ENCODE results near the gene PKD1L1.

Gene PKD1L1

DNA sequence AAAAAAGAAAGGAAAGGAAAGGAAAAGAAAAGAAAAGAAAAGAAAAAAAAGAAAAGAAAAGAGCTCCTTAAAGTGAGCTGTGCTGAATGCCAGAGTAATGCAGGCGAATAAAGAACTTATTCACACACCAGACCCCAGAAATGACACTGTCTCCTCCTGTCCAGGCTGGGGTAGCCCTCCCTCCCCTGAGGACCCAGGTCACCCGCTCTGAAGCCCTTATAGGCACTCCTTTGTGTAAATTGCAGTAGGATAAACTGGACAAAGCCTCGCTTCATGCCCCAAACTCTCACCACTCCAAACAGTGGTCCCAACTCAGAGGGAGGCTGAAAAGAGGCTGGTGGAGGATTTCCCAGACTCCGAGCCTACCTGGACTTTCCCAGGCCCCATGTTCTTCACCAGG, 46.3 kb downstream of the PKD1L1 start:
- no peak for DNase-seq (ENCODE audit: low spot score)

DNA sequence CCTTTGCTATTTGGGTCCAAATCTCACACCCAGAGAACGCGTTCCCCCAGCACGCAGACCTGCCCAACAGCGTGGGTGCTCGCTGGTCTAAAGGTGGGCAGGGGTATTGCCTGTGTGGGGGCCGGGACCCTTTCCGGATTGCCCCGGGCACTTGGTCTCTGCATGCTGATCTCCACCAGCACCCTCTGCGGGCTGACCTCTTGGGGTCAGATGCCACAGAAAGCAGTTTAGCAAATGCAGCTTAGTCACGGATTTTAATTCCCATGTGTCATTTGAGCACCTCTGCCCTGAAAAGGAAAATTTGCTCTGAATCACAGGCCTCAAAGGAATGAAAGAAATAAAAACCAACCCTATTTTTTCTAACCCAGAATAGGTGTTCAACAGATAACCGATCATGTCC, 46.7 kb downstream of the PKD1L1 start:
- DNase-seq (ENCODE audit: low spot score) = no peak

DNA sequence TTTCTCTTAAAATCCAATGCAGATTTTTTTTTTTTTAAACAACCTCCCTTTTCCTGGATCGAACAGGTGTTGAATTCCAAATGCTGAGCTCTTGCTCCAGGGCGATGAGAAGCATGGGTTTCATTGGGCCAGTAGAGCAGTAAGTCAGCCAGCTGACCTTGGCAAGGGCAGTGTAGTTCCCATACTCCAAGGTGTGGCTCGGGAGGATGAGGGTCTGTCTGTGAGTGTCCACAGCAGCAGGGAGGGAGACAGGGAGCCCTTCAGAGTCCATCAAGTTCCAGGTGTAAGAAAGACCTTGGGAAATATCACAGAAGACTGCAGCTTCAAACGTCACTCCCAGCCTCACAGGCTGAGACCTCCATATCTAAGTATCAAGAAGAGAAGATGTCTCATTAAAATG, 50.4 kb downstream of the PKD1L1 start:
- DNase-seq (ENCODE audit: low spot score) = no peak

DNA sequence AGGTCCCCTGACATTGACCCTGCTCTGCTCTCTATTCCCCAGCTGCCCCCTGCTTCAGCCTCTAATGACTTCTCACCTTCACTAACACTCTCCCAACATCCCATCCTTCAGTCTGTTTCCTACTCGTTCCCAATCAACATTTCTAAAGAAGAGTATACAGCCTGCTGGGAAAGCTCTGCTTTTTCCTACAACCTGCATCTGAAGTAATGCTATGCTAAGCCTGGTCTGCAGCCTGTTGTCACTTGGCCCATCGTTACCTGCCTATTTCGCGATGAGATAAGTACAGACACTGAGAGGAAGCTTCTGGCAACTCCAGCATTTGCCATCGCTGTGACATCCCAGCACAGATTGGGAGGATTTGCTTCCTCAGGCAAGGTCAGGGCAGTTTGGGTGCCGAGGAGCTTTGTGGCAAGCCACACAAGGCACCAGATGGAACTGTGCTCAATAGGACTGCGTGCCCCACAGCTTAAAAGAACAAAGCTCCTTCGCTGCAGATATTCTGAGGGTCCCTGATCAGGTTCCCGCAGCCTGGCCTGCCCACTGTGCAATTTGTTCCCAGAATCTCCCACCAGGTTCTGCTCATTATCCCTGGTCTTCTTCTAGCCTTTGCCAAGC, 51.4 kb downstream of the PKD1L1 start:
- no peak for DNase-seq (ENCODE audit: low spot score)

DNA sequence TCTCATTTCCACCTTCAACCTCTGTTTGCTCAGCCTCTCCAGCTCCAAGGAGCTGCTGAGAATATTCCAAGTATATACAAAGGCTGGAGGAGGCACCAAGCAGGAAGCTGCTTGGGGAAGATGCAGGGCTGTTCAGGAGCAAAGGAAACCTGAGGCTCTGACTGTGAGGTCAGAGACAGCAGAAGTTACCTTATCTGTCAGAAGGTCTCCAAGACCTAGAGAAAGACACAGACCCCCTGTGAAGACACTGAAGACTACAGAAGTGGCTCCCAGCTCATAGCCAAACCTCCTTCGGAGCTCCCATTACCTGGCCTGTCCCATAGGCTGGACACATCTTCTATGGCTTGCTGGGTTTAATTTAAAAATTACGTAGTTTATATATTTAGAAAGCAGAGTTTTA, 53.2 kb downstream of the PKD1L1 start:
- no peak for DNase-seq (ENCODE audit: low spot score)

DNA sequence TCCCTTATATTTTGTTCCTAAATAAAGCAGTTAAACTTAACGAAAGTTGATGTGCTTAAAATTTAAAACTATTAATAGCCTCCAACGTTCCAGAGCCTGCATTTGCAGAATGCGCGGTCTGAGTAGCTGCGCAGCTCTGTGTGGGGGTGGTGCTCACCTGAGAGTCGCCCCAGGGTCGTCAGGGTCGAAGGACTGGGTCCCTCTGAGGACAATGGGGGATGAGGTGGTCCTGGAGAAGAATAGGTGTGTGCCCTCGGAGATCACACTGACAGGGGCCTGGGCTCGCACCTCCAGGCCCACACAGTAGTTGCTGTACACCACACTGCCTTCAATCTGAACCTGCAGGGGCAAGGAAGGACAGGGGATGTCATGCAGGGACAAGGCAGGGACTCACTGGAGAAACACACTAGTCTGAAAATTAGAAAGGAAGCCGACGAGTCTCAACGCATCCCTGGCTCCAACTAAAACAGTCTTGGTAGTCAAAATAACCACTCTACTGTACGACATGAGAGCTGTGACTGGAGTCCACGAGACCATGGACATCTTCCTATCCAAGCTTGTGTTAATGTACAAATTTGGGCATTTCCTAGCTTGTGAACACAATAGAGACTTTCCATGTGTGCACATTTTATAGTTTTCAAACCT, 54.4 kb downstream of the PKD1L1 start:
- DNase-seq (ENCODE audit: low spot score) = no peak

DNA sequence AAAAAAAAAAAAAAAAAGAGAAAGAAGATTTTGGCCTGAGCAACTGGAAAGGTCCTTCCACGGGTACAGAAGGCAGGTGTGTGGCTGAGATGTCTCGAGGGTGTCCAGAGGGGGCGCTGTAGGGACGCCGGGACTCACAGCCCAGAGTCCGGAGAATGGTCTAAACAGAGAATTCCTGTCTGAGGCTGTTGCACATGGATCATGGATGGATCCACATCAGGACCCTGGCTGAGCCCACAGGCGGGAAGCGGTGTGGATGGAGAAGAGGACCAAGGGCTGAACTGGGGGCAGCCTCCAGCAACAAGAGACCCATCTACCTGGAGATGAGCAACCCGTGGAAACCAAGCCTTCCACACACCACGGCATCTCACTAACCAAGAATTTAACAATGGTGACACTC, 55.0 kb downstream of the PKD1L1 start:
- DNase-seq (ENCODE audit: low spot score) = no peak

DNA sequence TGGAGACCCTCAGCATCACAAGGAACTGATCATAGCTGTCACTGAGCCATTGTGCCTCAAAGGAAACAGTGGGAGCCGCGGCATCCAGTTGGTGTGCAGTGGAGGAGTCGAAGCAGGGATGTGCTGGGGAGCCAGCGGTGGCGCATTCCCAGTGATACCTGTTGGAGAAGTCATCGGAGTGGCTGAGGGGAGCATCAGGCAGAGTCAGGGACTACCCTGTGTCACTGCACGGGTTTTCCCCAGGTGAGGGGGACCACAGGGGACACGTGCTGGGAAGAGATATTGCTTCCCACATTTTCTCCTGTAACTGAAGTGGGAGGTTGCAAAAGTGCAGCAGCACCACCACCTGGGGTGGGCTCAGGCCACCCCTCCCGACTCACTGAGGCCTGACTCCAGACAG, 57.7 kb downstream of the PKD1L1 start:
- DNase-seq (ENCODE audit: low spot score) = no peak

DNA sequence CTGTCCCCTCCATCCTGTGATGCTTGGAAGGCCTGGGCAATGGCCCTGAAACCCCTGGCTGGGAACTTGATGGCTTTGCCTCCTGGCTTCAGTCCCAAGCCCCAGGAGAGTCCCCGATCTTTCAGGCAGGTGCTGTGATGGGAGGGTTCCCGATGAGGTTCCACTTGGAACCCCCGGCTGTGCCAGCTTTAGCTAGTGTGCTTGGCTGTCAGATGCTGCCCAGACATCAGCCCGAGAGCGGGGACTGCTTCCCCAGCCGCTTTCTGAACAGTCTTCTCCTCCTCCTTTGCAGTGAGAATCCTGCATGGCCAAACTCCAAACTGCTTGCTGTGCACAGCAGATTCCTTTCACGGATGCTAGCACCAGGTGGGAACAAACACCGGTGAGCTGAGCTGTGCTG, 58.1 kb downstream of the PKD1L1 start:
- DNase-seq (ENCODE audit: low spot score) = no peak

DNA sequence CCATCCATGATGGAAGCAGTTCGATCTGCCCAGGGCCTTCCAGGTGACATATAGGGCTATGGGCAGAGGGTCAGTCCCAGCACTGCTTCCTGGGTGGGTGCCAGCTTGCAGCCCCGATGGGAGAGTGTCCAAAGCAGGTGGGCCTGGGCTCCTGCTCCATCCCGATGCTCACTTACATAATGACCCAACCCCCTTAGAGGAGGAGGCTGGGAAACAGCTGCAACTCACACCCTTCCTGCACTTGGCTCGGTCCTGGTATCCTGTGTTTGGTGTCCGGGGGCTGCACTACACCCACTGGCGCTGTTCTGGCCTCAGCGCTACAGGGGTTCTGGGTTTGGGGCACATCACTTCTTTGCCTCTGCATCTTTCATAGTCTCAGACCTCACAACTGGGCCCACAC, 58.5 kb downstream of the PKD1L1 start:
- DNase-seq (ENCODE audit: low spot score) = no peak

DNA sequence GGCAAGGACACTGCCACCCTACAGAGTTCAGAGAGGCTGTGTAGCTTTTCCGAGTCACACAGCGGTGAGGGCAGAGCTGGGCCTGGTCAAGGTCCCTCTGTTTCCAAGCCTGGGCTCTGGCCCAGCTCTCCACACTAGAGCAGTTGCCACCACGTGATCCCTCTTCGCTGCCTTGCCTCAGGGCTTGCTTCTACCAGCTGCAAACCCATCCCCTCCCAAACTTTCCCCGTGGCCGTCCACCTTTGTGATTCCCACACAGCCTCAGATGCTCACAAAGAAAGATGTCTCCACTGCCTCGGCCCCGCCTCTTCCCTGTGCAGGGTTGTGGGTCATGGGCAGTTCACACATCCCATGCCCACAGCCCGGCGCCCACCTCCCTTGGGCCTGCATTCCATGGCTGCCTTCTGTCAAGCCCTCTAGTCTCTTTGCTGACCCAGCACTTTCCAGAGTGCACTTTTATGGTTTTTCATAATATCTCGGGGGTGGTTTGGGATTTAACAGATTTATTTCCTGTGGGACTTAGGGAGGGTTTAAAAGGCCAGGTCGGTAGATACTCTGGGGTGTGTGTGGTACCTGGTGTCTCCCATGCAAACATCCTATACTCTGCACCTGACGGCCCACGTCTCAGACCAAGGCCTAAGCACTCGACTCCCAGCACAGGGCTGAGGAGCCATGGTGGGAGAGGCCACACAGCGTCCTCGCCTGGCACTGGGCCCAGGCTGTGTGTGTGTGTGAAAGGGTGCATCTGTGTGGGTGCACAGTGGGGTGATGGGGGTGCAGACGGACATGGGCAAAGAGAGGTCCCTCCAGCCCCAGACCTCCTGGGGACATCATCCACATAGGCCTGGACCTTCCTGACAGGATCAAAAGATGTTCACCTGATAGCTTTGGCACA, 59.6 kb downstream of the PKD1L1 start:
- no peak for DNase-seq (ENCODE audit: low spot score)

DNA sequence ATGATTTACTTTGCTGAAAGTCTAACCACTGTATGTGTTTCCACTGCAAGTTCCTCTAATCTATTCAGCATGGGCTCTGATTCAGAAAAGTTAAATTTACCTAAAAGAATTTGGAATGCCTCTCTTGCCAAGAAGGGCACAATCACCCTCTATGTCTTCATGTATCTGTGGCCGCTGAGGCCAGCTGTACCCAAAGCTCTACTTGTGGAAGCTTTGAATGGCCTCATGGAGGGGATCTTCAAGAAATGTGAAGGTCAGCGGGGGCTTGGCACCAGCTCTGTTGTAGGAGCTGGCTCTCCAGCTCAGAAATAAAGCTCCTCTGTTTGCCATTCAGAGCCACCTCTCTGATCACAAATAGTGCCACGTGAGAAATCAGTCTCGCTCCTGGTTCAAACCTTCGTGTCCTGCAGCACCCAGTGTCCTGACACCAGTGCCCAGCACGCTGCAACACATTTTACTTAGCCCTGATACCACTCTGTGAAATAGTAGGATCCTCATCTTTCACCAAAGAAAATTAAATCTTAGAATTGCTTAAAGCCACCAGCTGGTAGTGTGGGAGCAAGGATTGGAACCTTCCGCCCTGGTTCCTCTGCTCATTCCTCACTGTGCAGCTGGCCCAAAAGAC, 61.1 kb downstream of the PKD1L1 start:
- DNase-seq (ENCODE audit: low spot score) = no peak

DNA sequence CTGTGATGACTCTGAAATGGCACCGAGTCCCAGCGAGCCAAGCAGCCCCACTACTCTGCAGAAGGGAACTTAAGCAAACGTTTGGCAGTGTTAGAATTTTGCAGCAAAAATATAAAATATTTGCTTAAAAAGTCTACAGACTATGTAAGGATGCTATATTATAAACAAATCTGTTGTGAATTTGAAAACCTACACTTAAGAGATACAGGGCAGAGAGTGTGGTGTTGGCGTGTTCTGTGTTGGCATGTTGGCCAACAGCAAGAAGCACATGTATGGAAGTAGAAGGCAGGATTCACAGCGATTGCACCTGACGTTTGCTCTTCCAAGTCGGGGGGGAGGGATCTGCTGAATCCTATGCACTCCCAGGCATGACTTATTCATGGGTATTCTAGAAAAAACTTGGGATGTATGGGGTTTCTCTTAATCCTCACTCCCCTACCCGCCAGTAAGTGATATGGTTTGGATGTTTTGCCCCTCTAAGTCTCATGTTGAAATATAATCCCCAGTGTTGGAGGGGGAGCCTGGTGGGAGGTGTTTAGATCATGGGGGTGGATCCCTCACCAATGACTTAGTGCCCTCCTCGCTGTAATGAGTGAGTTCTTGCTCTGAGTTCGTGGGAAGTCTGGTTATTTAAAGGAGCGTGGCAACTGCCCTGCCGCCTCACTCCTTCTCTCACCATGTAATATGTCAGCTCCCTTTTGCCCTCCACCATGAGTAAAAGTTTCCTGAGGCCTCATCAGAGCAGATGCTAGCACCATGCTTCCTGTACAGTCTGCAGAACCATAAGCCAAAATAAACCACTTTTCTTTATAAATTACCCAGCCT, 62.1 kb downstream of the PKD1L1 start:
- DNase-seq (ENCODE audit: low spot score) = no peak

DNA sequence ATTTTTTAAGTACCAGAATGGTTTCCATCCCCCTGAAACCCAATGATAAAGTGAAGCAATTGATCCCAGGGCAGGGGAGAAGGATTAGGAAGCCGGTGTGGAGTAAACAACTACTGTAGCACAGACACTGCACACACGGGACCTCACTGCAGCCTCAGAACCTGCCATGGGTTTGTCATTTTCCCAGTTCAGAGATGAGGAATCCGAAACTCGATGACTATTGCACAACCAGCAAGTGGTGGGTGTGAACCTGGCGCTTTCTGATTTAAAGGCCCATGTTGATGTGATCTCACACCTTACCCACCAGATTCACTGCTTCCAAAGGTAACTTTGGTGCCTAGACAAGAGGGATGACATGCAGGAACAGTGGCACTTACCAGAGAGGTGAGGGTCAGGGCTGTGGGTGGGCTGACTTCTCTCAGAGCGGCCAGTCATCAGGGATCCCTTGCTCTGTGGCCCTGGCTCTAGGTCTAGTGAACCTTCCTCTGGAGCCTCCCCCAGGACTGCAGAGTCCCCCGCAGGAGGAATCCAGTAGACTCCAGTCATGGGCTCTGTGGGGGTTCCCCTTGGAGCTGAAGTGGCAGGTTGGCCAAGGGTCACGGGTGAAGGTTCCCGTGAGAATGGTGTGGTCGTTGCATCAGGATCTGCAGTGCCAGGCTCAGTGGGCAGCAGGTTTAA, 62.8 kb downstream of the PKD1L1 start:
- DNase-seq (ENCODE audit: low spot score) = no peak

DNA sequence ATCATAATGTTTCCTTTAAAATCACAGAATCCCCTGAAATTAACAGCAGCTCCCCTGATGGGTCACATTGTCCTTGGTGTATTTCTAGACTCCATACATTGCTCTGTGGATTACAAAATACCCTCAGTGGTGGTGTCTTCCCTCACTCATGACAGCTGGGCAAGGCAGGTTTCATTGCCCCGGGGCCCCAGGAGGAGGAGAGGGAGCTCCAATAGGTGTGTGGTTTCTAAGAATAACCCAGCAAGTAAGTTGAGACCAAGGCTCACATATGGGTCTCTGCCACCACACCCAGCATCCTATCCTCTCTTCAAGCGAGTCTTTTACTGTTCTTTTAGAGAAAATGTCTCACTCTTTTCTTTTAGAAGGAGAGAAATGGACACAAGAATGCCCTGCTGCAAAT, 63.6 kb downstream of the PKD1L1 start:
- no peak for DNase-seq (ENCODE audit: low spot score)

DNA sequence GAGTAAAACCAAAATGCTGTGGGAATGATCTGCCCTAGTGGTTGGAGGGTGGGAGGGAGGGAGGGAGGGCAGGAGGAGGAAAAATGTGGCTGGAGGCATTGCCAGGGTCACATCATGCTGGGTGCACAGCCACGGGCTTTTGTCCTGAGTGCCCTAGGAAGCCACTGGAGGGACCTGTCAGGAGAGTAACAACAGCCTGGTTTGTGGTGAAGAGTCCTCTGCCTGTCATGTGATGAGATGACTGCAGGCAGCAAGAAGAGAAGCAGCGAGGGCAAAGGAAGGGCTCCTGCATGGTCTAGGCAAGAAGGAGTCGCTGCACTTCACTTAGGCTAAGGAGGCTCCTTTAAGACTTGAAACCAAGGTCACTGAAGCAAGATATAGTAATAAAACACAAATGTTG, 65.6 kb downstream of the PKD1L1 start:
- no peak for DNase-seq (ENCODE audit: low spot score)

DNA sequence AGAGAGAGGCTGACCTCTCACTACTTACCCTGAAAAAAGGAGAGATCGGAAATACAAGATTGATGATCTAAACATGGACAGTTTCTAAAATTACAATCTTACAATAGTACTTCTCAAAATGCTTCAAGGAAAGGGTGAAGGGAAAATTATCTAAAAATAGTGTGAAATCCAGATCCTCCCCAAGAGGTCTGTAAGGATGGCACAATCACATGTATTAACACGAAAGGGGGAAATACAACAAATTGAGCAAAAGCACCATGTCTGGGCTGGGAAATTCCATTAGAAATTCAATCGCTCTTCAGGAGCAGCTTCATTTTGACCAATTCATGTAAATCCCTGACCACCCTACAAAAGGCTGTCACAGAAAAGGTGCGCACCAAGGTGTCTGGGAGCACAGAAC, 67.0 kb downstream of the PKD1L1 start:
- no peak for DNase-seq (ENCODE audit: low spot score)

DNA sequence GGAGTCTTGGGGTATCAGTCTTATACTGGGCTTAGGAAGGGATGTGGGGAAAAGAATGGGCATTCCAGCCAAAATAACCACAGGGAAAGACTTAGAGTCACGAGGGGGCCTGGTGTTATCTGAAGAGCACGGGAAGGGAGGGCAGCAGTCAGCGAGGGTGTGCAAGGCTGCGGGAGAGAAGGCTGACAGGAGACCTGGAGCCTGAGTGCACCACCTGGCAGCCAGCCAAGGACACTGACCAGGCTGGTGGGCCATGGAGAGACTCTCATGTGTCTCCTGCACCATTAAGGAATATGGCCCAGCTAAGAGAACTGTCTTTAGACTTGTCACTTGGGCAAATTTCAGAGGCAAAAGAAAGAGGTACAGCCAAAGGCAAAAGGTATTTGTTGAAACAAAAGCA, 69.6 kb downstream of the PKD1L1 start:
- DNase-seq (ENCODE audit: low spot score) = no peak

DNA sequence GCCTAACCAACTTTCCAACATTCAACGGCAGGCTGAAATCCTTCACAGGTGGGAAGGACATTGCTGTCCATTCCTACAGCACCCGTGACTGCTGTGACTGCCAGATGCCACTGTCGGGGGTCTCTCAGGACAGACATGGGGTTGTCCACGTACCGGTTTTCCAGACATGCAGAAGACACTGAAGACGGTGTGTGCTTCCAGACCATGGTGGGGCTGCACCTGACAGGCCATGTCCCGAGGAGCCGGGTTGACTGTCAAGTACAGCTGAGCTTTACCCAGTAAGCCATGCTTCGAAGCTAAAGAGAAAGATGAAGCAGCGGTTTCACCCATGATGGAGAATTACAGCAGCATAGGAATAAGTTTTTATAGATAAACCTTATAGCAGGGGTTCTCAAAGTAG, 70.9 kb downstream of the PKD1L1 start:
- no peak for DNase-seq (ENCODE audit: low spot score)

DNA sequence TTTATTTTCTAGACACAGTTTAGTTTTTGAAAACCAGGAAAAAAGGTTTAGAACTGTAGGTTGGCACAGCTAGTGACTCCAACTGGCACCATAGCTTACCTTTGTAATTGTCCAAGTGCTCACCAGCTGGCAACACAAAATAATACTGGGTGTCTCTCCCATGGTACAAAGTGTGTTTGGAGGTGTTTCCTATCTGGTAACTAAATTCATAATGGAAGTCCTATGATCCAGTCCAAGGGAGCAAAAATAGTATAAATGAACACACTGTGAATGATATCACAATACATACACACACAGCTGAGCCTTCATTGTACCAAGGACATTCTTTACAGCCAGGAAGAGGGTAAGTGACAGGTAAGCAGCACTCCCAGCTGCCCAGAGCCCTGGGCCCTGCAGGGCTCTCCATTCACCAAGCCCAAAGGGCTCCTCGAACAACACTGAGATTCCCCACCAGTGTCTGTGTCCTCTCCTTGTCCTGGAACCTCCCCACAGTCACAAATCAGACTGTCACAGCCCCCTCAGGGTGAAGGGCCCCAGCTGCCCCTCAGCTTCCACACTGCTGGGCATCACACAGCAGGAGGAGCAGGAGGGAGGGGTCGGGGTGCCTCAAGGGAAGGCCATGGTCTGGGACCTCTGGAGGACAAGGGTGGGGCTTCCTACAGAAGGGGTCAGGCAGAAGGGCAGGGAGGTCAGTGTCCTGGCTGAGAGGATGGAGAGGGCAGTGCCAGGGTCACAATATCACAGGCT, 72.1 kb downstream of the PKD1L1 start:
- DNase-seq (ENCODE audit: low spot score) = no peak

DNA sequence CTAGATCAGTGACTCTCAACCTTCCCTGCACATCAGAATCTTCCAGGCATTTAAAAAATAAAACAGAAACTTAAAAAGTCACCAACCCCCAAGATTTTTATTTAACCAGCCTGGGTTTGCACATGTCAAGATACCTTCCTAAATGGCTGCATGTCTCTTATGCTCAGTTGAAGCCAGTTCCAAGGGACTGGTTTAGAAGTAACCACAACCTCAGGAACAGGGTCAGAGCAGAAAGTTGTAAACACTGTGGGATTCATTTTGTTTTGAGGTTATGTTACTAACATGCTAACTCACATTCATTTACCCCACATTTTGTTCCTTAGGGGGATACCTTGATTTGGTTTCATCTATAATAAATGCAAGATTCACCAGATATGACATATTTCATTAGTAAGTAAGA, 72.9 kb downstream of the PKD1L1 start:
- no peak for DNase-seq (ENCODE audit: low spot score)
